B cell (primary cell): ENCODE results near the gene GRIP2.

ENCODE experiments used
- CTCF ChIP-seq: fragments of 200-600 bp; IDR thresholded peaks from one replicate; pipeline ENCODE4 v1.8.0; 2022; ENCODE audit warnings: antibody characterized with exemption, mild to moderate bottlenecking
- EZH2 ChIP-seq: IDR thresholded peaks from 2 replicates; pipeline ENCODE4 v1.6.1; 2012; ENCODE audit warnings: borderline replicate concordance, low read depth, mild to moderate bottlenecking, moderate library complexity, low read length; ENCODE audit not compliant: insufficient read depth, poor library complexity, severe bottlenecking

DNA sequence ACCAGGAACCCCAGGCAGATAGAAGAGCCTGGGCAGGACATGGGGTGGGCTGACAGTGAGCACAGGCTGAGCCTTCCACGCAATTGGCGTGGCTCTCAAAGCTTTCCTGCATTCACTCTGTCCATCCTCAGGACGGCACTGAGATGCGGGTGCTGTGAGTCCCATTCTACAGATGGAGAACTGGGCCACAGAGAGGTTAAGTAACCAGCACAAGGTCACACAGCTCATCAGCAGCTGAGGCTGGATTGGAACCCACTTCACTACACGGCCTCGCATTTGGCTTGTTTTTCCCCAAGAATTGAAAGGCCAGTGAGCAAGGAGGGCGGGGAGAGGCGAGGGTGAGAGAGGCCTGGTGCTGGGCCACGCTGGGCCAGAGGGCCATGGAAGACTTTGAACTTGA, 36.0 kb upstream of the GRIP2 start:
- no peak for TF ChIP-seq CTCF
- no peak for TF ChIP-seq EZH2
